ENCODE measurements around the gene DDX10.
A peak's percentile ranks its signal among the peaks of the same experiment; 100 is the strongest.

DDX10 gene

DNA sequence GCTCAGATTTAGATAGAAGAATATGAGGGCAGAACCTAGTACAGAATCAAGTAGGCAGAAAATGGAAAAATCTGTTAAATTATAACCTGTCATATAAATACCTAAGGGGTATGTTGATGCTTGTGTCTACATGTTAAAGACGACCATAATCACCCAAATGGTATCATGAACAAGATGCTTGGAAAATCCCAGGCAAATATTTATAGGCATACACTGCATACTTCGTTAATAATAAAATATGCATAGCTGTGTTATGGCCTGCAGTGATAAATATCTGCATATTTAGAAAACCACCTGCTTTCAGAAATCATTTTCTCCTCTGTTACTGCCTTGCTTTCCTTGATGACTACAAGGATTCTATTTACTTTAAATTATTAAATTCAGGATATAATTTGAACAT lies 18.9 kb upstream of the DDX10 start:
- Histone ChIP-seq H3K9me3 (ENCODE audit: insufficient read depth, low read length, severe bottlenecking) (no peaks in the 10 kb centered on the region), H4K20me1 (ENCODE audit: insufficient read depth, low read length) (no peaks in the 10 kb centered on the region), H3K79me2 (ENCODE audit: insufficient read depth, low read length) (no peaks in the 10 kb centered on the region), H3K9ac (ENCODE audit: low read depth, low read length) (no peak overlapping the region), H3K27me3 (ENCODE audit: insufficient read depth, low read length, poor library complexity) (no peaks in the 10 kb centered on the region), H3K4me3 (ENCODE audit: low read depth in 1 of 2, low read length in 2 of 2) (no peak overlapping the region), H3K4me1 (ENCODE audit: insufficient read depth, low read length) (no peaks in the 10 kb centered on the region), H3K4me2 (ENCODE audit: insufficient read depth, low read length) (no peak overlapping the region), H2AFZ (ENCODE audit: low read depth, low read length) (no peak overlapping the region), H3K27ac (ENCODE audit: low read length) (no peak overlapping the region), H3K36me3 (ENCODE audit: insufficient read depth, low read length) (no peaks in the 10 kb centered on the region)
- DNase-seq (no peak), ATAC-seq (ENCODE audit: insufficient read depth, low read depth) (no peak)
- TF ChIP-seq, protein P1, sequence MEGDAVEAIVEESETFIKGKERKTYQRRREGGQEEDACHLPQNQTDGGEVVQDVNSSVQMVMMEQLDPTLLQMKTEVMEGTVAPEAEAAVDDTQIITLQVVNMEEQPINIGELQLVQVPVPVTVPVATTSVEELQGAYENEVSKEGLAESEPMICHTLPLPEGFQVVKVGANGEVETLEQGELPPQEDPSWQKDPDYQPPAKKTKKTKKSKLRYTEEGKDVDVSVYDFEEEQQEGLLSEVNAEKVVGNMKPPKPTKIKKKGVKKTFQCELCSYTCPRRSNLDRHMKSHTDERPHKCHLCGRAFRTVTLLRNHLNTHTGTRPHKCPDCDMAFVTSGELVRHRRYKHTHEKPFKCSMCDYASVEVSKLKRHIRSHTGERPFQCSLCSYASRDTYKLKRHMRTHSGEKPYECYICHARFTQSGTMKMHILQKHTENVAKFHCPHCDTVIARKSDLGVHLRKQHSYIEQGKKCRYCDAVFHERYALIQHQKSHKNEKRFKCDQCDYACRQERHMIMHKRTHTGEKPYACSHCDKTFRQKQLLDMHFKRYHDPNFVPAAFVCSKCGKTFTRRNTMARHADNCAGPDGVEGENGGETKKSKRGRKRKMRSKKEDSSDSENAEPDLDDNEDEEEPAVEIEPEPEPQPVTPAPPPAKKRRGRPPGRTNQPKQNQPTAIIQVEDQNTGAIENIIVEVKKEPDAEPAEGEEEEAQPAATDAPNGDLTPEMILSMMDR (IDR thresholded peaks at IDR 0.05; ENCODE audit: borderline replicate concordance, extremely low read depth, low read length, poor library complexity, severe bottlenecking) = no peak
- no peak for TF ChIP-seq EZH2 (IDR thresholded peaks at IDR 0.05; ENCODE audit: borderline replicate concordance, low read depth, low read length, severe bottlenecking)

DNA sequence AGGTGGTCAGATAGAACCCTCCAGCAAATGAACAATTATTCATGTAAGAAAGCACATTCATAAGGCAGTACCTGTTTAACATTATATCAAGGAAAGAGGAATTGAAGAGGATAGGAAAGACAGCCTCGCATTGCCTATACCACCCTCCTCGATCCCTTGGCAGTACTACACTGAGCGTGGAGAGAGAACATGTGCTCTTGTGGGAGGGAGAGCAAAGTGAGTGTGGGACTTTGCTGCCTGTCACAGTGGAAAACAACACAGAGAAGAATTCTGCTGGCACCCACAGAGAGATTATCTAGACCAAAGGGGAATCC lies 17.5 kb upstream of the DDX10 start:
- H3K27ac ChIP-seq (ENCODE audit: low read length) = no peak overlapping the region
- H3K9ac ChIP-seq (ENCODE audit: low read depth, low read length) = no peak overlapping the region
- H3K4me1 ChIP-seq (ENCODE audit: insufficient read depth, low read length) = no peaks in the 10 kb centered on the region
- no peaks in the 10 kb centered on the region for H3K79me2 ChIP-seq (ENCODE audit: insufficient read depth, low read length)
- H3K9me3 ChIP-seq (ENCODE audit: insufficient read depth, low read length, severe bottlenecking) = no peaks in the 10 kb centered on the region
- no peak overlapping the region for H3K4me3 ChIP-seq (ENCODE audit: low read depth in 1 of 2, low read length in 2 of 2)
- TF ChIP-seq, protein P1 (IDR thresholded peaks at IDR 0.05; ENCODE audit: borderline replicate concordance, extremely low read depth, low read length, poor library complexity, severe bottlenecking) = no peak
- no peak for TF ChIP-seq EZH2 (IDR thresholded peaks at IDR 0.05; ENCODE audit: borderline replicate concordance, low read depth, low read length, severe bottlenecking)
- H4K20me1 ChIP-seq (ENCODE audit: insufficient read depth, low read length) = no peaks in the 10 kb centered on the region
- no peak overlapping the region for H3K4me2 ChIP-seq (ENCODE audit: insufficient read depth, low read length)
- no peaks in the 10 kb centered on the region for H3K36me3 ChIP-seq (ENCODE audit: insufficient read depth, low read length)
- no peak for ATAC-seq (ENCODE audit: insufficient read depth, low read depth)
- no peak overlapping the region for H2AFZ ChIP-seq (ENCODE audit: low read depth, low read length)
- DNase-seq = no peak
- H3K27me3 ChIP-seq (ENCODE audit: insufficient read depth, low read length, poor library complexity) = no peaks in the 10 kb centered on the region

DNA sequence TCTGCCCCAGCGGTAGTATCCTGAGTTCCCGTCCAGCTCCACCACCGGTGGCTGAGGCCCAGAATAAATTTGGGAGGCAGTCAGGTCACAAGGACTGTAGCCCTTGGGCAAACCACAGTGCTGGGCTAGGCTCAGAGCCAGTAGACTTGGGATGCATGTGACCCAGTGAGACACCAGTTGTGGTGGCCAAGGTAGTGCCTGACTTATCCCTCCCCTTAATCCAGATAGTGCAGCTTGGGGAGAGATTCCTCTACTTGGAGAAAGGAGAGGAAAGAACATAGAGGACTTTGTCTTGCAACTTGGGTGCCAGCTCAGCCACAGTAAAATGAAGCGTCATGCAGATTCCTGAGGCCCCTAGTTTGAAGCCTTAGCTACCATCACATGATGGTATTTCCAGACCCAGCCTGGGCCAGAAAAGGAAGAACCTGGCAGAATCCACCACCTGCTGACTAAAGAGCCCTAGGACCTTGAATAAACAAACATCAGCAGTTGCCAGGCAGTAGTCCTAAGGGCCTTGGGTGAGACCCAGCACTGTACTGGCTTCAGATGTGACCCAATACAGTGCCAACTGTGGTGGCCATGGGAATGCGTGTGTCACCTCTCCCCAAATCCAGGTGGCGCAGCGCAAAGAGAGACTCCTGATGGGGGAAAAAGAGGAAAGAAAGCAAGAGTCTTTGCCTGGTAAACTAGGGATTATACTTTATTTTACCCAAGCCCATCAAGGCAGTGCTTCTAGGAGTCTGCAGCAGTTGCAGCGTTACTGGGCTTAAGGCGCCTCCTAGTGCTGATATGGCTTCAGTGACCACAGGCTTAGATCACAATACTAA lies 17.0 kb upstream of the DDX10 start:
- Histone ChIP-seq H3K27ac (ENCODE audit: low read length) (no peak overlapping the region), H3K36me3 (ENCODE audit: insufficient read depth, low read length) (no peaks in the 10 kb centered on the region), H3K9ac (ENCODE audit: low read depth, low read length) (no peak overlapping the region)

More for the DNA sequence above, 17.0 kb upstream of the DDX10 start:
- Histone ChIP-seq H3K9me3 (ENCODE audit: insufficient read depth, low read length, severe bottlenecking) (no peaks in the 10 kb centered on the region), H4K20me1 (ENCODE audit: insufficient read depth, low read length) (no peaks in the 10 kb centered on the region), H3K4me2 (ENCODE audit: insufficient read depth, low read length) (no peak overlapping the region), H3K4me1 (ENCODE audit: insufficient read depth, low read length) (no peaks in the 10 kb centered on the region), H3K27me3 (ENCODE audit: insufficient read depth, low read length, poor library complexity) (no peaks in the 10 kb centered on the region), H3K79me2 (ENCODE audit: insufficient read depth, low read length) (no peaks in the 10 kb centered on the region), H2AFZ (ENCODE audit: low read depth, low read length) (peak overlapping the region; percentile 21; the same call in 1 of the 2 replicates), H3K4me3 (ENCODE audit: low read depth in 1 of 2, low read length in 2 of 2) (no peak overlapping the region)
- ATAC-seq (ENCODE audit: insufficient read depth, low read depth) (peak; percentile 98), DNase-seq (peak; percentile 72)
- no peak for TF ChIP-seq EZH2 (IDR thresholded peaks at IDR 0.05; ENCODE audit: borderline replicate concordance, low read depth, low read length, severe bottlenecking)
- TF ChIP-seq, protein P1 (IDR thresholded peaks at IDR 0.05; ENCODE audit: borderline replicate concordance, extremely low read depth, low read length, poor library complexity, severe bottlenecking) = peak; percentile 86
